ENCODE data around the gene SORL1-AS1.

The SORL1-AS1 gene

DNA sequence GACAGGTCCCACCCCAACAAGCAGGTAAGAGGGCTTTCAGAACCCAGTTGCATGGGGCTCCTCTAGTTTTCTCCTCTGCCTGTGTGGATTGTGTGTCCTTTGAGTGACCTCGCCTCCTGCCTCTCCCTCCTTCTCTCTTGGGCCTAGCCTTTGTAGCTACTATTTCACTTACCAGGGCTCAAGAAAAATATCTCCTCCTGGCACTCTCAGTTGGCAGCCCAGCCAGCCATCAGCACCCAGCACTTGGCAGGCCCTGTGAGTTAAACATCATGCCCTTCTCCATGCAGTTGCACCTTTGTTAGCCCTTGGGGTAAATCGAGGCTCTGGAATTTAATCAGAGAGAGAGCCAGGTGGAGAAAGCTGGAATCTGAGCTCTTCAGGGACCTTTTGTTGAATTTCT, 35.4 kb upstream of the SORL1-AS1 start:
- Histone ChIP-seq H3K36me3 (peaks cover 0 to 87% (median 4%) of the 10 kb centered on the region in 6 donors), H3K4me3 (no peak overlapping the region), H3K27ac (no peak overlapping the region), H3K4me1 (peaks cover 9 to 50% (median 14%) of the 10 kb centered on the region in 6 donors), H3K9me3 (no peaks in the 10 kb centered on the region), H3K27me3 (replicated peaks in 1 of 7) (no peaks in the 10 kb centered on the region)
- WGBS, 5 donors: 88 to 93% (median 91%) methylated on average over 2 of the region's 2 CpGs
- DNase-seq: no peak
- TF ChIP-seq POLR2A (IDR thresholded peaks at IDR 0.05) (no peak), POLR2AphosphoS5 (IDR thresholded peaks at IDR 0.05) (no peak)
- TF ChIP-seq, protein P1, sequence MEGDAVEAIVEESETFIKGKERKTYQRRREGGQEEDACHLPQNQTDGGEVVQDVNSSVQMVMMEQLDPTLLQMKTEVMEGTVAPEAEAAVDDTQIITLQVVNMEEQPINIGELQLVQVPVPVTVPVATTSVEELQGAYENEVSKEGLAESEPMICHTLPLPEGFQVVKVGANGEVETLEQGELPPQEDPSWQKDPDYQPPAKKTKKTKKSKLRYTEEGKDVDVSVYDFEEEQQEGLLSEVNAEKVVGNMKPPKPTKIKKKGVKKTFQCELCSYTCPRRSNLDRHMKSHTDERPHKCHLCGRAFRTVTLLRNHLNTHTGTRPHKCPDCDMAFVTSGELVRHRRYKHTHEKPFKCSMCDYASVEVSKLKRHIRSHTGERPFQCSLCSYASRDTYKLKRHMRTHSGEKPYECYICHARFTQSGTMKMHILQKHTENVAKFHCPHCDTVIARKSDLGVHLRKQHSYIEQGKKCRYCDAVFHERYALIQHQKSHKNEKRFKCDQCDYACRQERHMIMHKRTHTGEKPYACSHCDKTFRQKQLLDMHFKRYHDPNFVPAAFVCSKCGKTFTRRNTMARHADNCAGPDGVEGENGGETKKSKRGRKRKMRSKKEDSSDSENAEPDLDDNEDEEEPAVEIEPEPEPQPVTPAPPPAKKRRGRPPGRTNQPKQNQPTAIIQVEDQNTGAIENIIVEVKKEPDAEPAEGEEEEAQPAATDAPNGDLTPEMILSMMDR (IDR thresholded peaks at IDR 0.05 in 8 of 11, conservative IDR thresholded peaks at IDR 0.05 in 3 of 11): no peak
- intact Hi-C loops (cut with DNase I; ENCODE audit: low total_unique reads): no loop called here

DNA sequence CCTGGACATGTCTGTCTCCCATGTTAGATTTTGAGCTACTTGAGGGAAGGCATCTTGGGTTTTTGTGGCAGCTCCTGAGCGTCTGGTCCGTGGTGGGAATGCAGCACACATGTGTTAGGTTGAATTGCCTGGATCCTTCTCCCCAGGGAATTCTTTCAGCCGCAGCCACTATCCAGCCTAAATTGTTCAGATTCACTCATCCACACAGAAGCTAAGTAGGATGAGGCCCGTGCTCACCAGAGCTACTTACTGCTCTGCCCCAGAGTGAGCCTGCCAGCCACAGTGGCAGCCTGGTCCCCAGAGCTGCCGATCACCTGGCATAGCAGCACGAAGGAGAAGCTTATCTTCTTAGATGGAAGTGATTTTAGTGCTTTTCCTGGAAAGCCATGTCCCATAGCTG, 34.4 kb upstream of the SORL1-AS1 start:
- DNase-seq: no peak
- H3K9me3 ChIP-seq: no peaks in the 10 kb centered on the region
- WGBS, 5 donors: 72 to 82% (median 80%) methylated on average over 5 to 6 of the region's 6 CpGs
- H3K27ac ChIP-seq: no peak overlapping the region
- H3K4me3 ChIP-seq: no peak overlapping the region
- intact Hi-C loops (cut with DNase I; ENCODE audit: low total_unique reads): no loop called here
- peaks cover 14 to 50% (median 22%) of the 10 kb centered on the region in 6 donors for H3K4me1 ChIP-seq
- H3K36me3 ChIP-seq: peaks cover 0 to 80% (median 4%) of the 10 kb centered on the region in 6 donors
- no peaks in the 10 kb centered on the region for H3K27me3 ChIP-seq (replicated peaks in 1 of 7)
- TF ChIP-seq, protein P1 (IDR thresholded peaks at IDR 0.05 in 8 of 11, conservative IDR thresholded peaks at IDR 0.05 in 3 of 11): no peak
- no peak for TF ChIP-seq POLR2A (IDR thresholded peaks at IDR 0.05)
- TF ChIP-seq POLR2AphosphoS5 (IDR thresholded peaks at IDR 0.05): no peak

DNA sequence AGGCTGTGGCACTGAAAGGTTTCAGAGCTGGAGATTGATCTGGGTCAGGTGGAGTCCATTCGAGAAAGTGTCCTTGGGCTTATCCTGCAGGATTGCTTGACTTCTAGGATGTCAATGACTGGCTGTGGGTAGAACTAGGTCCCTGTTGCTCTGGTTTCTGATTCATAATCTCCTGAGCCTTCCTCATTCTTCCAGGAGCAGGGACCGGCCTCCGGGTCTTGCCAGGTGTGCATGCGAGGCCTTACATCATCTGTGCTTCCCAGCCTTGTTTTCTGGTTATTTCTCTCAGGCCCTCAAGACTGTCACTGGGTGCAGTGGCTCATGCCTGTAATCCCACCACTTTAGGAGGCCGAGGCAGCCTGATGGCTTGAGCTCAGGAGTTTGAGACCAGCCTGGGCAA, 33.3 kb upstream of the SORL1-AS1 start:
- DNase-seq: no peak
- no peaks in the 10 kb centered on the region for H3K9me3 ChIP-seq
- H3K27ac ChIP-seq: no peak overlapping the region
- peaks cover 14 to 50% (median 29%) of the 10 kb centered on the region in 6 donors for H3K4me1 ChIP-seq
- intact Hi-C loops (cut with DNase I; ENCODE audit: low total_unique reads): no loop called here
- H3K4me3 ChIP-seq: no peak overlapping the region
- peaks cover 0 to 68% (median 4%) of the 10 kb centered on the region in 6 donors for H3K36me3 ChIP-seq
- TF ChIP-seq POLR2AphosphoS5 (IDR thresholded peaks at IDR 0.05) (no peak), POLR2A (IDR thresholded peaks at IDR 0.05) (no peak)
- TF ChIP-seq, protein P1 (IDR thresholded peaks at IDR 0.05 in 8 of 11, conservative IDR thresholded peaks at IDR 0.05 in 3 of 11): no peak
- H3K27me3 ChIP-seq (replicated peaks in 1 of 7): no peaks in the 10 kb centered on the region
- 87 to 94% (median 89%) methylated on average over 5 of the region's 5 CpGs for WGBS, 5 donors

DNA sequence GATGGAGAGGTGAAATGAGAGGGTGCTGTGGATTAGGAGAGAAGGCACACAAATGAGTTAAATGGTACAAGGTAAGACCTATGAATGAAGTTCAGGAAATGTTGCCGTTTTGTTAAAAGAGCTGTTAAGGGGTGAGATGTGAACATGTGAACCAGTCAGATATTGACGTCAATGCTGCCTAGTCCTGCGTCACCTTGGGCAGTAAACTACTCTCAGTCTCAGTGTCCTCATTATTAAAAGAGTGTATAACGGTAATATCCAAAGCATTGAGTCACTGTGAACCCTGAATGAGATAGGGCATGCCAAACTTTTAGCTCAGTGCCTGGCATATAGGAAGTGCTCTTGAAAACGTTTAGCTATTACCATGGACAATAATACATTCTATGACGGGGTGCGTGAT, 32.4 kb upstream of the SORL1-AS1 start:
- Histone ChIP-seq H3K9me3 (no peaks in the 10 kb centered on the region), H3K36me3 (peaks cover 0 to 63% (median 4%) of the 10 kb centered on the region in 6 donors), H3K27ac (peak overlapping the region in 2 of 8 donors; percentile 77 to 91), H3K27me3 (replicated peaks in 1 of 7) (no peaks in the 10 kb centered on the region), H3K4me1 (peaks cover 14 to 55% (median 30%) of the 10 kb centered on the region in 6 donors), H3K4me3 (no peak overlapping the region)
- intact Hi-C loops (cut with DNase I; ENCODE audit: low total_unique reads): no loop called here
- TF ChIP-seq, protein P1 (IDR thresholded peaks at IDR 0.05 in 8 of 11, conservative IDR thresholded peaks at IDR 0.05 in 3 of 11): no peak
- no peak for TF ChIP-seq POLR2A (IDR thresholded peaks at IDR 0.05)
- TF ChIP-seq POLR2AphosphoS5 (IDR thresholded peaks at IDR 0.05): peak in 1 of 3 donors; percentile 21
- WGBS, 5 donors: 83 to 90% (median 86%) methylated on average over 7 of the region's 7 CpGs
- DNase-seq: no peak
